T-helper 9 cell (primary cell): ENCODE measurements around the gene GPER1.

Experiments used
- DNase-seq: peaks from one replicate; pipeline ENCODE4 v3.0.0-alpha.2; 2020

GPER1 gene

DNA sequence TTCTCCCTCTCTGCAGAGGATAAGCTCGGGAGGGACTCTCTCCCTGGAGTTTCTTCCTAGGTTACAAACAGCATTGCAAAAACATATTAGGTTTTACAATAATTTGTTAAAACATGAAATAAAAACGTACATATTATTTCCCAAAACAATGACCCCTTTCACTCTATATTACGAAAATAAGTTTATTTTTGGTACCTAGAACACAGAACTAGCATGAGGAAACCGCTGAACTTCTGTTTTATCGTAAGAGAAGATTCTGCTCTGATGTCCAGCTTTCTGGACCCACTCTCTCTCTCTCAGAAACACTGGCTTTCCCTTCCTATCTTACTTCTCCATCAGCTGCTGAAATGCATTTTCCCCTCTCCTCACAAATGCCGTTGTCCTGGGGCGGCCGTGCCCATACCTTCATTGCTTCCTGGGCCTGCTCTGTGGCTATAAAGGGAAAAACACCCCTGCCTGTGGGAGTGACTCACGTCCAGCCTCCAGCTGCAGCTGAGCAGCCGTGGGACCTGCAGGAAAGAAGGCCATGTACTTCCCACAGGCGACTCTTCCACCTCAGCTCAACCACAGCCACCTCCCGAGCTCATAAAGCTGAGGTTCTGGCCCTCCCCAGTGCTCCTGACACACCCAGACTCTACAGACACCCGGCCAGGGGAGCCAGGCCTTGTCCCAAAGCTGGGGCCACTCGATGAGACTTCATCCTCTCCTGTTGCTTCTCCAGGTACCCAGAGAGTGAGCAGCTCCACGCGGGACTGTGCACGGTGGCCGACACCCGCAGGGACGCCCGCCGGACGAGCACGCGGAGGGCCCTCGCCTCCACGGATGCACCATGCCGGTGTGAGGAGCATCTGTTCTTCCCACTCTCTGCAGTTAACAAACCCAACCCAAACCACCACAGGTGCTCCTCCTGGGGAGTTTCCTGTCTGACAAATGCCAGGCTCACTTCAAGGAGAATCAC lies 3.1 kb downstream of the GPER1 start:
- DNase-seq, result no peak

DNA sequence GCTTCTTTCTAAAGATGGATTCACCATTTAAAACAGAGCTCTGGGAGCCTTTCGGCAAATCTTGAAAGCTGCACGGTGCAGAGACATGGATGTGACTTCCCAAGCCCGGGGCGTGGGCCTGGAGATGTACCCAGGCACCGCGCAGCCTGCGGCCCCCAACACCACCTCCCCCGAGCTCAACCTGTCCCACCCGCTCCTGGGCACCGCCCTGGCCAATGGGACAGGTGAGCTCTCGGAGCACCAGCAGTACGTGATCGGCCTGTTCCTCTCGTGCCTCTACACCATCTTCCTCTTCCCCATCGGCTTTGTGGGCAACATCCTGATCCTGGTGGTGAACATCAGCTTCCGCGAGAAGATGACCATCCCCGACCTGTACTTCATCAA lies 3.7 kb downstream of the GPER1 start:
- DNase-seq, result no peak

DNA sequence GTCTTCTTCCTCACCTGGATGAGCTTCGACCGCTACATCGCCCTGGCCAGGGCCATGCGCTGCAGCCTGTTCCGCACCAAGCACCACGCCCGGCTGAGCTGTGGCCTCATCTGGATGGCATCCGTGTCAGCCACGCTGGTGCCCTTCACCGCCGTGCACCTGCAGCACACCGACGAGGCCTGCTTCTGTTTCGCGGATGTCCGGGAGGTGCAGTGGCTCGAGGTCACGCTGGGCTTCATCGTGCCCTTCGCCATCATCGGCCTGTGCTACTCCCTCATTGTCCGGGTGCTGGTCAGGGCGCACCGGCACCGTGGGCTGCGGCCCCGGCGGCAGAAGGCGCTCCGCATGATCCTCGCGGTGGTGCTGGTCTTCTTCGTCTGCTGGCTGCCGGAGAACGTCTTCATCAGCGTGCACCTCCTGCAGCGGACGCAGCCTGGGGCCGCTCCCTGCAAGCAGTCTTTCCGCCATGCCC lies 4.3 kb downstream of the GPER1 start:
- no peak for DNase-seq

DNA sequence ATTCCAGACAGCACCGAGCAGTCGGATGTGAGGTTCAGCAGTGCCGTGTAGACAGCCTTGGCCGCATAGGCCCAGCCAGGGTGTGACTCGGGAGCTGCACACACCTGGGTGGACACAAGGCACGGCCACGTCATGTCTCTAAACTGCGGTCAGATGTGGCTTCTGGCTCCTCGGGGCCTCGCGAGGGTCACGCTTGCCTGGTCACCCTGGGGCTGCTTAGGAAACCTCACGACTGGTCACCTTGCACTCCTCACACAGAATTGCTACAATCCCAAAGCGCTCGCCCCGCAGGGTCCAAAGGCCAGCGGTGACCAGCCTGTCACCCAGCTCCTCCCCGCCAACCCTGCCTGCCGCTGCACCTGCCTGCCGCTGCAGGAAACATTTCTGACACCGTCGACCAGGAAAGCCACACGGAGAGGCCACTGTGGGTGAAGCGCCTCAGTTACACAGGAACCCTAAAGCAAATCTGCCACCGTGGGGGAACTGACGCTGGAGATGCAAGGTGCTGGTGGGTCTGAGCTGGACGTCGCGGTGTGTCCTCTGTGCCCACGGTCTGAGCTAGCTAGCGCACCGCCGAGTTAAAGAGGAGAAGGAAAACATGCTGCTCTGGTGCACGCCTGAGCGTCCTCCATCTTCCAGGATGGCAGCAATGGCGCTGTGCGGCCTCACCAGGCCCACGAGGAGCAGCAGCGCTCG lies 5.0 kb downstream of the GPER1 start:
- DNase-seq, result no peak

DNA sequence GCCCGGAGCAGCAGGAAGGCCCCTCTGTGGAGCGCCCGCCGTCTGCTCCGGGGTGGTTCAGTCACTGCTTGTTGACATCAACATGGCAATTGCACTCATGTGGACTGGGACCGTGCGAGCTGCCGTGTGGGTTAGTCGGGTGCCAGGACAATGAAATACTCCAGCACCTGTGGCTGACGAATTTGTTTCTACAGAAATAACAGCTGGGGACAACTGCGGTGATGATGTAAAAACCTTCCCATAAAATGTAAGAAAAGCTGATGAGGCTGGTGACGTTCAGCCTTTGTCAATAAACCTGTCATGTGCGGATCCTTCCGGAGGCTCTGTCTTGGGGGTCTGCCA lies 5.6 kb downstream of the GPER1 start:
- DNase-seq, result no peak

DNA sequence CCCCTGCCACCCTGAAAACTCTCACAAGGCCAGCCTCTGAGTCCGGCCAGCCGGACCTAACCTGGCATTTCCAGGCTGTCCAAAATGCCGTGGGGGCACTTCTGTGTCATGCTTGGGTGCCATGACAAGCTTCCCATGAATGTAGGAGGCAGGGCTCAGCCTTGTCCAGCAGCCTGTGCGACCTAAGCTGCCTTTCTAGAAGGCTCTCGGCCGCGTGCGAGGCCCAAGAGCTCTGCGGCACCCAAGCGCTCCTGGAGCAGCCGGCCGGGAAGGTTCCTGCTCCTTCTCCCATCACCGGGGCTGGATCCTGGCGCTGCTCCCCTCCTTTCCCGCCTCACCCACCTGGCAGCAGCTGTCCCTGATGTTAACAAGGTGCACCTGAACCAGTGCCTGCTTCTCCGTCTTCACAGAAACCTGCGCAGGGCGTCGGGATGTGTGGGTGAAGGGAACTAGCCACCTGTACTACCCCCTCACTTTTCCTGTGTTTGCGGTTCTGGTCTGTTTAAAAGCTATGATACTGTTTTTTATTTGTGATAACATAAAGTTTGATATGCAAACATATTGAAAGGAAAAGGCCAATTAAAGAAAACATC lies 6.1 kb downstream of the GPER1 start:
- no peak for DNase-seq

DNA sequence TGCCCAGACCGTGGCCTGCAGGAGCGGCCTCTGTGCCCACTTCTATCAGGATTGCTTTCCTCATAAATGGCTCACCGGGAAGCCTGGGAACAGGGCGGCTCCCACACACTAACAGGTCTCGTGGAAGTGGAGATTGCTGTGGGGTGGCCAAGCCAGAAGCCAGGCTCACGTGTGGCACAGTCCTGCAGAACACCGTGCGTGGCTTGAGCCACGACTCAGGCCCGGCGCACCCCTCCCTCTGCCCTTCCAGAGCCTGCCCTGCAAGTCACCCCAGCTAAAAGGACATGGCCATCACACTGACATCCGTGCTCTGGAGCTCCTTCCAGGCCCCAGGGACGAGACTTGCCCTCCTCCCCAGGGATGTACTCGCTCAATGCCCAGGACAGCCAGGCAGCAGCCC lies 7.0 kb downstream of the GPER1 start:
- no peak for DNase-seq

DNA sequence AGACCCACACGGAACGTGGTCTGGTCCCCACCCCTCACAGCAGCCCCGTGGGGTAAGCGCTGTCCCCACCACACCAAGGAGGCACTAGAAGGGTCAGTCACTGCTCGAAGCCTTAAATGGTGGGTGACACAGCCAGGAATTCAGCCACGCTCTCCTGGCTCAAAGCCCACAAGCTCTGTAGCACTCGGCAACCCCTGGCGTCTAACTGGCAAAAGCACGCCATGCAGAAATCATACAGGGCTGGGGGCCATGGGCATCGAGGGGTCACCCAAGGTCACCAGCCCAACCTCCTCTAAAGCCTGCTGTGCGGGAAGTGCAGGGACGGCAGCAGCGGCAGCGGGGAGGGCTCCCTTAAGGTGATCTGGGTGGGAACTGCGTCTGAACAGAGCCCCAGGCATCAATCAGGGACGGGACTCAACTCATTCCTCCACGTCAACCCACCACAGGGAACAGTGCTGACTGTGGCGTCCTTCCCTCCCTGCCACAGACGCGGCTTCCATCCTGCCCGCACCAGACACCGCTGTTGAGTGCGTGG lies 7.8 kb downstream of the GPER1 start:
- DNase-seq, result no peak

DNA sequence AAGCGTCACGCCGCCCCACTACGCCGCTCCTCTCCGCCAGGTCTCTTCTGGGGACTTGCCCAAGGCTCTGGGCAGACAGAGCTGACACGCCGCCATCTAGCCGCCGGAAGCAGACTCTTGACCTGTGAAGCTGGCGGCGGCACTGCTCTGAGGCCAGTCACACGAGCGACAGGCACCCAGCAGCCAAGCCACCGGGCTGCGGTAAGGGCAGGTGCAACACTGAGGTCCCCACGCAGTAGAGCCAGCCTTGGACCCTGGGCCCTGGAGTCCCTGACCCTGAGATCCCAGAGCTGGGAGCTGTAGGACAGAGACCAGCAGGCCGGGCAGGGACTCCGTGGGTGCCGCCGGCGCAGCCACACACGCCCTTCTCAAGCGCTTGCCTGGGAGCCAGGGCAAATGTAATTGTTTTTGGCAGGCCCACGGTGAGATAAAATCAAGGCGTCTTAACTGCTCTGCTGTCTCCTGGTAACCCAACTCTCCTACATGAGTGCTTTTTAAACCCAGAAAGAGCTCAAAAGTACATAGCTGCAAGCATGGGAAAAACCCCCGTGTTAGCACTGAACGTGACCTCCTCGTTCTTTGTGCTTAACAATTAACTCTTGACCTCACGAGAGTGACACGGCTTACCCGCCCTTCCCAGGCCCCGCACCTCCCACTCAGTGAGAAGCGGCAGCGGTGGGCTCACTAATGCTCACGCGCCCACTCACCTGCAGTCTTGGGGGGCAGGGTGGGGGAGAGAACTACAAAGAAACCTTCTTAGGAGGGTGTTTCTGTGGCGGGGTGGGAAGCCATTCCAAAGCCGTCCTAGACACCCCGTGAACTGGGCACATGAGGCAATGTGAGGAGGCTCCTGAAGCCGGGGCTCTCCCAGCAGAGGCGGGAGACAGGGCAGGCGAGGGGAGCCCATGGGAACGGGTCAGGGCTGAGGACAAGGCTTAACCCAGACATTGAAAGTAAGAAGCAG lies 8.5 kb downstream of the GPER1 start:
- DNase-seq, result no peak

DNA sequence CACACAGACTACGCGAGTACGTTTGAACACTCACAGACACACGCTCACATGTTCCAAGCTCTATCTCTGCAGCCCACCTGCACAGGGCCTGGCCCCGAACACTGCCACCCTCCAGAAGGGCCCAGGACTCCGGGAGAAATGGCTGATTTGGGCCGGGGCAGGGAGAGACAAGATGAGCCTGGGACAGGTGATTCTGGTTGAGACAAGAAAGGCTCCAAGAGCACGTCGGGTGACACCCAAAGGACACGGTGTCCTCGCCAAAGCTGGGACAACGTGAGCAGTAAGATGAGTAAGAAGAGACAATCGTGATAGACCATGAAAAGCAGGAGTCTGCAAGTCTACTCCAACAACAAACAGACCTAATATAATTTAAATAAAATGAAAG lies 9.2 kb downstream of the GPER1 start:
- no peak for DNase-seq

DNA sequence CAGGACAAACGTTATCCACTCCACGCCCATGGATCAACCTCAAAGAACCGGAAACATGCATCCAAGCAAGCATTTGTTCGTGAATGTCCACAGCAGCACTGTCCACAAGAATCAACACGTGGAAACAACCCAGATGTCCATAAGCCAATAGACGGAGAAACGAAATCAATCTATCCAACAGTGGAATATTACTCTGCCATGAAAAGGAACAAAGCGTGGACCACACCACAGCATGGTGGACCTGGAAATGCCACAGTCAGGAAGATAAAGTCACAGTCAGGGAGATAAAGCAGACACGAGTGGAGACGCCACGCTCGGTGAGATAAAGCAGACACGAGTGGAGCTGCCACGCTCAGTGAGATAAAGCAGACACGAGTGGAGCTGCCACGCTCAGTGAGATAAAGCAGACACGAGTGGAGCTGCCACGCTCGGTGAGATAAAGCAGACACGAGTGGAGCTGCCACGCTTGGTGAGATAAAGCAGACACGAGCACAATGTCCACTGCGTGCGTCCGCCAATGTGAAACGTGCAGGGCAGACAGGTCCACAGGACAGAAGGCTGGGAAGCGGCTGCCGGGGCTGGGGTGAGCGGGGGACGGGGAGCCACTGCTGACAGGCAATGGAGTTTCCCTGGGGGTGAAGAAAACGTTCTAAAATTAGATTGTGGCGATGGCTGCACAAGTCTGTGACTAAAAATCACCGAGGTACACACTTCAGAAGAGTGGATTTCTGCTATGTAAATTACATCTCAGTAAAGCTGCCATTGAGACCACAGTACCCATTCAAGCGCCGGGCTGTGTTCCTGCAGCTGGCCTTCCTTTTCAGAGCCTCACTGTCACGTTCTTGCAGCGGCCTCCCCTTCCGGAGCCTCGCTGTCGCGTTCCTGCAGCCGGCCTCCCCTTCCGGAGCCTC lies 10.6 kb downstream of the GPER1 start:
- no peak for DNase-seq

DNA sequence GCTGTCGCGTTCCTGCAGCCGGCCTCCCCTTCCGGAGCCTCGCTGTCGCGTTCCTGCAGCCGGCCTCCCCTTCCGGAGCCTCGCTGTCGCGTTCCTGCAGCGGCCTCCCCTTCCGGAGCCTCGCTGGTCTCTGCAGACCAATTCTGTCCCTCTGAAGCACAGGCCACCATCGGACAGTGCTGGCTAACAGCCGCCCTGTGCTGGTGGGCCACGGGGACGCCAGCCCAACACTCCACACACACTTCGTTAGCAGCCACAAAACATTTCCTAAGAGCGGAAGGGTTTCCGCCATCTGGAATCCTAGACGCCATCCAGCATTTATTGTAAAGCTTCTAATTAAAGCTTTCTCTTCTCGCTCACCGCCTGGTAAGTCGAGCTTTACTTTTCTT lies 11.2 kb downstream of the GPER1 start:
- DNase-seq, result no peak

DNA sequence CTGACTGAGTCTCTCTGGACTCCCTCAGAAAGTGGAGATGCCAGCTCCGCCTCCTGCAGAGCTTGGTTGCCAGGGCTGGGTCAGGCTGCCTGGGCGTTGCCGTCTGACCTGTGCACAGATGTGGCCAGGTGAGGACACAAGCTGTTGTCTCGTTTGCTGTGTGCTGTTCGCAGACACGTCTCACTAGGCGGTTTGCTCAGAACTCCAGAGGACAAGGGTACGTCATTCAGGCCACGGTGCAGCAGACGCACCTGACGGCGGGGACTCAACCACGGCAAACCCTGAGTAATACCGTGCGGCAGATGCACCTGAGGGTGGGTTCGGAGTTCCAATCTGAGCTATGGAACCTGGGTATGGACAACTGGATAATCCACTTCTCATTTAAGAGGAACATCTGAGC lies 11.7 kb downstream of the GPER1 start:
- no peak for DNase-seq

DNA sequence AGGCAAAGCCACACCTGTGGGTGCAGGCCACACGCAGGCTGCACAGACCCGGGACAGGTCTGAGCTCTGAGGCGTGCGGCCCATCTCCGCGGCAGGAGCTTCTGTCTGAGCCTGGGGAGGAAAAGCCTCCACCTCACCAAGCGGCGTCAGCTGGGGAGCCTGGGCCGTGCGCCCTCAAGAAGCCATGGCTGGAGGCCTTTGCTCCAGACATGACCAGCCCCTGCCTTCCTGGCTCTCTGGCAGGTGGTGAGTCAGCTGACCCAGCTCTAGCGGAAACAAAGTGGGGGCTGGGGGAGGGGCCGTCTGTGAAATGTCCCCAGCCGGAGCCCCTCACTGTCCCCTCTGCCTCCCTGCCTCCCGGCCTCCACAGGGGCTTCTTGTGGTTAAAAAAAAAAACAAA lies 12.5 kb downstream of the GPER1 start:
- DNase-seq, result no peak

DNA sequence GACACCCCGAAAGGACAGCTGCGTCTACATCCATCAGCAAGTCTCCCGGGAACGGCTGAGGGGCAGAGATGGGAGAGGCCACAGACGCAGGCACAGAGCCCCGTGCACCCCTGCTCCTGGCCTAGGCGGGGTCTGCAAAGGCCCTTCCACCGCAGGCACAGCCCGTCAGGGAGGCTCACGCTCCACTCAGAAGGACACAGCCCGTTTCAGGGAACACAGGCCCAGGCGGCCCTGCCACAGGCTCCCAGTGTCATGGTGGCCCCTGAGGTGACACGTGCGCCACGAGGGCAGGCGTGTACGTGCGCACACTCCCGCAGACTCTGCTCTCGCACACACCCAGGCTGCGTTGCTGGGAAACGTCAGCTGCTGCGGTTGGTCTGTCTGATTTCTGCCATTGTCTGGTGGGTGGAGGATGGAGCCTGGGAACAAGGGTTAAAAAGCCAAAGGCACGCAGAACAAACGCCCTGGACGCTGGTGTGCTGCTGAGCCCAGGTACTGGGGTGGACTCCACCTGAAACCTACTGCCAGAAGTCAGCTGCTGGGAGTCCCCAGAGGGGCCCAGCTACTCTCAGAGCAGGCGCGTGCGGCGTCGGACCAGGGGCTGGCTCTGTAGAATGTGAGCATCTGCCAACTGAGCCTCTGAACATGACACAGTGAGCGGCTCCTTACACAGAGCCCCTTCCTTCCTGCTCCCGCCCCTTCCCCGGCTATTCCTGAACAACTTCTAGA lies 13.1 kb downstream of the GPER1 start:
- no peak for DNase-seq

DNA sequence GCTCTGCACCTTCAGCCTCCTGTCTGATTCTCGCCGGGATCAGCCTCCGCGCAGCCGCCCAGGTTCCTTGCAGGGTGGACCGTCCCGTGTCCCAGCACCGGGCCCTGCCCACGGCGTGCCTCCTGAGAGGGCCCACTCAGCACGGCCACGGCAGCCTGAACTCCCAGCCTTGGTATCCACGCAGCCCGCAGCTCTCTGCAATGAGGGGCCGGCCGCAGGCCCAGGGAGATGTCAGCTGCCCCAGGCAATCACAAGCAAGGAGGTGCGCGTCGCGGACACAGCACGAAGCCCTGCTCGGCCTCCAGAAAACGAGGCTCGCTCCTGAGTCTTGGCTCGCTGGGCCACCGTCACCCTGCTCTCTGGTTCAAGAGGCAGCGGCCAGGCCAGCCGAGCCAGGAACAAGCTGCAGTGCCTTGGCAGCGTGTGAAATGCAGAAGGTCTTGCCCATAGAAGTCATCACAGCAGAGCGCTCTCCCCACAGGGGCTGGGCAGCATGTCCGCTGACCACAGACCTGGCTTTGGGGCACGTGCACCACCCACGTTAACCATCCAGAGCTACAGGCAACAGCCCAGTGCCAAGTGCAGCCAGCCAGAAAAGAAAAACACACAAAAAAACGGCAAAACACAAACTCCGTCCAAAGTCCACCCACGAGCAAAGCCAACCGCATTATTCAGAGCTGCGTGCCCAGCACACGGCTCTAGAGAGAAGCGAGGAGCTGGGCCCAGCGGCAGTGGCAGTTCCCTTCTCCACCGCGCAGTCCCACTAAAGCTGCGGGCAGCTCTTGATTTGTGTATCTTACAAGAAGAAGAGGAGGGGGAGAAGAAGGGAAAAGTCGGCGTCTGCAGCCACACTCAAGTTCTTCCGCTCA lies 13.9 kb downstream of the GPER1 start:
- DNase-seq, result no peak

DNA sequence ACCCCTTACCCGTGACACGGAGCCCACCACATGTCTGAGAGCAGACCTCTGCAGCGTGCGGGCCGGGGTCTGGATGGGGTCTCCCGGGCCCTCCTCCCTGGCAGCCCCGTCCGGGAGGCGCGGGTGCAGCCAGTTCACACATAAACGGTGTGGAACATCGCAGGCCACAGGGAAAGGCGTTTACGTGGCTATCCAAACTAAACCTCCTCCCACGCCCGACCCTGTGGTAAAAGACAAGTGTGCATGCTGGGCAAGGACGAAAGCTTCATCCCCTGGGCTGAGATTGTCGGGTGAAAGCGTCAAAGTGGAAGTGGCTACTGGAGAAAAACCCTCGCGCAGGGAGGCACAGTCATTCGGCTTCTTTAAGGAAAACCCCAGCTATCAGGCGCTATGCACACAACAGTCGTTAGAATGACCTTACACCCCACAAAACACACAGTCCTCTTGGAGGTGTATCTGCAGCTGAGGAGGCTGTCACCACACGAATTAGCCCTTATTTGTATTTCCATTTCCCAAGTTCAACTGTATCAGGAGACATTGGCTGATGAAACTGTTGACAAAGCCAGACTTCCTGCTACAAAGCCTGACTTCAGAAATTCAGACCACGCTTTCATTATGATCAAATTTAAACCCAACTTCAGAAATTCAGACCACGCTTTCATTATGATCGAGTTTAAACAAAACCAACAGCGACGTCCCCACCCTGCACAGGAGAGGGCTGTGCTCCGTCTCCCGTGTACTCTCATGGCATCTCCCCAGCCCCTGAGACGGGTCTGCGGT lies 15.3 kb downstream of the GPER1 start:
- DNase-seq, result no peak

DNA sequence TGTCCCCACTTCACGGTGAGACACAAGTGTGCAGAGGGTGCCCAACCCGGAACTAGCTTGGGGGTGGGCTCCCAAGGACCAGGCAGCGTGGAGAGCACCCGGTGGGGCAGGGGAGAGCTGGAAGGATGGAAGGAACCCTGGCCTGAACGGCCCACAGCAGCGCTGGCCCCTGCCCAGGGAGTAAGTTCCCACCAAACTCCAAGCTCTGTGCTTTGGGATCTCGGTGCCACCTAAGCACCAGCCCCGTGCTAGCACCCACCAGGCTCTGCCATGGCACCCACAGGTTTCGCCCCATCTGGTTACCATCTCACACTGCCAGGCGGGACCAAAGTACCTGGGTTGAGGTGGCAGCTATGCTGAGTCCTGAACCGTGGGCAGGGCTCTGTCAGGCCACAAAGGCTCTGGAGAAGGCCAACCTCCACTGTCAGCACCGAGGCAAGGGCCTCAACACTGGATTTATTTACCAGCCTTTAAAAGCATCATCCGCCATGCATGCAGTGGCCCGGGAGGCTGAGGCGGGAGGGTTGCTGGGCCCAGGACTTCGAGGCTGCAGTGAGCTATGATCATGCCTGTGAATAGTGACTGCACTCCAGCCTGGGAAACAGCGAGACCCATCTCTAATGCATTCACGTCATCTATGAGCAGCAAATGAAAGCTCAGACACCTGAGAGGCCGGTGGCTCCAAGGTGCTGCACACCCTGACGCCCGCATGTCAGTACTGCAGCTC lies 16.0 kb downstream of the GPER1 start:
- no peak for DNase-seq
